GM12892 (cell line): ENCODE measurements around the gene NAV2.

Experiments
- POLR2A ChIP-seq: IDR thresholded peaks from 2 replicates; pipeline ENCODE4 v1.6.1; 2011; ENCODE audit warnings: low read depth, low read length, control low read depth
- TAF1 ChIP-seq: IDR thresholded peaks from 2 replicates; pipeline ENCODE4 v1.6.1; 2011; ENCODE audit warnings: low read depth, mild to moderate bottlenecking, control low read depth, low read length, borderline replicate concordance

GRCh38 chr11:19805376-19805775, 92.7 kb downstream of the NAV2 start:
- TF ChIP-seq POLR2A: no peak
- no peak for TF ChIP-seq TAF1
